Measurements from ENCODE around the gene SHOC2.
"Not testable (repeated sequence)": the region's sequence is repeated elsewhere in the genome, so short reads cannot be mapped to it uniquely, and the experiment has no call there.

The SHOC2 gene

DNA sequence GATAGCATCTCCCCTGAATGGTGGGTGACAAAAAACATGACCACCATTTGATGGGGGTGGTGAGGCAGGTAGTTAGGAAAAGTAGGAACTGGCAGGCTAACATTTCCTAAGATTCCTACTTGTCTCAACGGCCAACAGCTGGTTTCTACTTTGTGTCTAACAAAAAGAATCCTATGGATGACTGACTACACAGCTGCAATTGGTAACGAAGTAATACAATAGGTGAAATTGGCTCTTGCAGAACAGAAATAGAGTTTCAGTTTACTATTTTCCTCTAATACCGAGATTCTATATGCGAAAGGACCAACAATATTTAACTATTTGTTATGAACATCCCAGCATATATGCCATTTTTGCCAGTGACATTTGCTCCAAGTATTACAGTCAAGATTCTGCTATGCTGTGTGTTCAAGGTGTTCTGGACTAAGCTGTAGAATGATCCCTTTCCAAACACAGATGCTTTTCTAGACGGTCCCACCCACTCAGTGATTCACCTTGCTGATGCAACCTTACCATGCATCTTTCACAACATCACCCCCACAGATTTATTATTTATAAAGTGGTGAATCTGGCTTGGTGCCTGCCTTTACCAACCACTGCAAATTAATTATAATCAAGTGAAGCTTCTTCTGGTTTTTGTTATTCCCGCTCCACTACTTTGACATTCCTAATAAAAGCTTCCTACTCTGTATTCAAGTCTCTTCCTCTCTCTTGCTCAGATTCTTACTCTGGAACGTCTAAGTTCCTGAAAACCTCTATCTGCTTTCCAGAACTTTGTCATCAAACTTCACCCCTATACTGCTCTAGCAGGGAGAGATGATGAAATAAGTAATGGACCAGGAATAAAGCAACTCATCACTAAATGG, 17.2 kb upstream of the SHOC2 start:
- DNase-seq, result peak in 1 of 5 donors; percentile 54

DNA sequence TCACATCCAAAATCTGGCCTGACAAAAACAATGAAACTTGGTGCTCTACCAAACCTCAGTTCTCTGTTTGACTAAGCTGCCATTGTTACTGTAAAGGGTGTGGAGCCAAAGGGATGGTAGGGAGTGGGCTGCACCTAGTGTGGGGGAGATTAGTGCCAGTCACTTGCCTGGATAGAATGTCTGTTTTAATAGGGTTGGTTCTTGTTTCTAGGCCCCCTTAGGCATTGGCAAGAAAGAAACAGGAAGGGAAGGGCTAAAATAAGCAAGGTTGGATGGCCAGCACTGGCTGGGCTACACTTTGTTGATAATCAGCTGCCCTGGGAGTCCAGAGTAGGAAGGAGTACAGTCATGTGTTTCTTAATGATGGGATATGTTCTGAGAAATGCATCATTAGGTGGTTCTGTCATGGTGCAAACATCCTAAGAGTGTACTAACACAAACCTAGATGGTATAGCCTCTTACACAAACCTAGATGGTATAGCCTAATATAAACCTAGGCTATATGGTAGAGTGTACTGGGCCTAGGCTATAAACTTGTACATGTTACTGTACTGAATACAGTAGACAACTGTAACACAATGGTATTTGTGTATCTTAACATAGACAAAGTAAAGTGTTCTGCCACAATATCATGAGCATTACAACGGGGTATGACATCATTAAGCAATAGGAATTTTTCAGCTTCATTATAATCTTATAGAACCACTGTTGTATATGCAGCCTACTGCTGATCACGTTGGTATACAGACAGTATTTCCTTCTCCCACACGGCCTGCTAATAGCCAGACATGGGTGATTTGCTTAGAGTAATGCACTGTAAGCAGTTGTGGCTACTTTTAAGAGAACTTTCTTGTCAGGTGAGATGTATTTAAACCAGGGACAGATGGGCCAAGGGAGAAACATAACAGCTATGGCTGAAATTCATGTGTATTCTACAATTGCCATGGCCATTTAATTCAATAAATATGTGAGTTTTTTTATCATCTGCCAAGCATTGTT, 15.8 kb upstream of the SHOC2 start:
- peak in 1 of 5 donors; percentile 60 for DNase-seq

DNA sequence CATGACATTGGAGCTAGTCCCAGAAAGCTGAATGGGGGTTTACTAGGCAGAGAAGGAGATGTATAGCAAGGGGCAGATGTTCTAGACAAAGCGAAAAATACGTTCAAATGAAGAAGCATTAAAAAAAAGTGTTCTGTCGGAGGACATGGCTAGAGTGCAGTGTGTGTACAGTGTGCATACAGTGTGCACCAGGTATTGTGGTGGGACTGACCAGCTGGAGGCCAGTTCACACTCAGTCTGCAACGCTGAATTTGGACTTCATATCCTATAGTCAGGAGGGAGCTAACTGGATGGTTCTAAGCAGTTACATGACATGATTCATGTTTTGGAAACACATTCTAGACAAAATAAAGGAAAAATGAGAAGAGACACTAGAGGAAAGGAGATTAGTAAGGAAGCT, 9.3 kb upstream of the SHOC2 start:
- no peak for DNase-seq

DNA sequence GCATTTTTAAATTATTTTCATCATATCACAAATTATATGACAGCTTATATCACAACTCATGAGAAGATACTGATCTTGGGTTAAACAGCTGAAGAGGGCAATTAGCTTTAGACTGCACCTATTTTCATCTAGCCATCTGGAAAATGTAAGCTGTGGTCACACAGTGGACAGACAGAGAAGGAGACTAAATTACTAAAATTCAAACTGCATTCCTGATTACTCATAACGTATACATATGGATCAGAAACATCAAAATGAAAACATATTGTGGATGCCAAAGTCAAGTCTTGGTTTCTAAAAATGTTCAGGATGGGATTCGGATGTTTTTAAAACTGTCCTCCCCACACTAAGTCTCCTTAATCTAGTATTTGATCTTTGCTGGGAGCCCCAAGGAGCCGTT, 7.0 kb upstream of the SHOC2 start:
- no peak for DNase-seq

DNA sequence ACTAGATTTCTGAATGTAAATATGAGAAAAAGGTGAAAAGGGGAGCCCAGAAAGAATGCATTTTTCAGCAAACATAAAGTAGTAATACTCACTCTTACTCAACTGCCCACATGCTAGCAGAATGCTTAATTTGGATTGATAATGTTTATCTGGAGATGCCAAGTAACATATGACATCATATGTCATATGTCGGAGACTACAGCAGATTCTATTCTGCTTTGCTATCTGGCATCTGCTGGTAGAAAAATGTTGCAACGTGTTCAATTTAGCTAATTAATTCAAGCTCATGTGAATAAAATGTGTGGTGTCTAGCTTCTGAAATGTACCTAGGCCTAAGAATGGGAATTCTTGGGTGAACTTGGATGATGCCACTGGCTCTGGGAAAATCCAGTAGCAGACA, 5.0 kb upstream of the SHOC2 start:
- no peak for DNase-seq

DNA sequence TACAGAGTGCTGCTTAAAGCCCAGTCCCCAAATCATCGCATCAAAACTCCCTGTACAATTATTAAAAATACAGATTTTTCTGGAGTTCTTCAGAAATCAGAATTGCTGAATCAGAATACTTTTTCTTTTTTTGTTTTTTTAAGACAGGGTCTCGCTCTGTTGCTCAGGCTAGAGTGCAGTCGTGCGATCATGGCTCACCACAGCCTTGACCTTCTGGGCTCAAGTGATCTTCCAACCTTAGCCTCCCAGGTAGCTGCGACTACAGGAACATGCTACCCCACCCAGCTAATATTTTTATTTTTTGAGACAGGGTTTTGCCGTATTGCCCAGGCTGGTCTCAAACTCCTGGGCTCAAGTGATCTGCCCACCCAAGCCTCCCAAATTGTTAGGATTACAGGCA, 4.4 kb upstream of the SHOC2 start:
- DNase-seq, result no peak

DNA sequence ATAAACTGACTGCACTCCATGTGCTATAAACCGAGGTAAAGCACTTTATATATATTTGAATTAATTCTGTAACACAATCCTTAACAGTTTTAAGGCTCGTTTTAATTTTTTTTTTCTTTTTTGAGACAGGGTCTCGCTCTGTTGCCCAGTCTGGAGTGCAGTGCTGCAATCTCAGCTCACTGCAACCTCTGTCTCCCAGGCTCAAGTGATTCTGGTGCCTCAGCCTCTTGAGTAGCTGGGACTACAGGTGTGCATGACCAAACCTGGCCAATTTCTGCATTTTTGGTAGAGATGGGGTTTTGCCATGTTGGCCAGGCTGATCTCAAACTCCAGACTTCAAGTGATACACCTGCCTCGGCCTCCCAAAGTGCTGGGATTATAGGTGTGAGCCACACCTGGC, 3.8 kb upstream of the SHOC2 start:
- DNase-seq, result not testable (repeated sequence)

DNA sequence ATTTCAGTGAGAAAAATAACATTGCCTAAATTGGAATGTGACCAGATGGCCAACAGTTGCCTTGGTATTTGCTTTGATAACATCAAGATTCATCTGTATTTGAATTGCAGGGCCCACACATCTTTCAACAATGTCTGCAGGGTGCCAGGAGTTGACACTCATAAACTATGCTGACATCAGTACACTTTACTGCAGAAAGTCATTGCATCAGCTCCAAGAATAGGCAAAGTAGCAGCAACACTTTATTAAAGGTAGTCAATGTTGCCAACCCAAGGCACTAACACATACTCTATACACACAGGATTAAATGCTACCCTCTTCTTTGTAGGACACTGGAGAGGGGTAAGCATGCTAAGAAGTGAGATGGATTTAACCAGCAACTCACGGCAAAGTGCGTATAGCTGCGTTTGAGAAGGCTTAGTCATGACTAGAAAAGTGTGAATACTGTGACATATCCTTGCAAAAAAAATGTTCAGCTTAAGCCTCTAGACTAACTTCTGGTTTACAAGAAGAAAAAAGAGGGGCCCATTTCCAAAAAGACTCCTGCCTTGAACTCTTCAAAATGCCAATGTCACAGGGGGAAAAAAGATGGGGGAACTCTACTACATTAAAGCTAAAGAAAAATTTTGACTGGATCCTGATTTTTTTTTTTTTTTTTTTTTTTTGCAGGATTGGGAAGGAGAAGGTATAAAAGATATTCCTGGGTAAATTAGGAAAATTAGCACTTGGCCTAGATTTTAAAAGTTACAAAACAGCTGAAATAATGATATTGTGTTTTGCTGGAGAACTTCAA, 2.7 kb upstream of the SHOC2 start:
- peak in 1 of 5 donors; percentile 5 for DNase-seq

DNA sequence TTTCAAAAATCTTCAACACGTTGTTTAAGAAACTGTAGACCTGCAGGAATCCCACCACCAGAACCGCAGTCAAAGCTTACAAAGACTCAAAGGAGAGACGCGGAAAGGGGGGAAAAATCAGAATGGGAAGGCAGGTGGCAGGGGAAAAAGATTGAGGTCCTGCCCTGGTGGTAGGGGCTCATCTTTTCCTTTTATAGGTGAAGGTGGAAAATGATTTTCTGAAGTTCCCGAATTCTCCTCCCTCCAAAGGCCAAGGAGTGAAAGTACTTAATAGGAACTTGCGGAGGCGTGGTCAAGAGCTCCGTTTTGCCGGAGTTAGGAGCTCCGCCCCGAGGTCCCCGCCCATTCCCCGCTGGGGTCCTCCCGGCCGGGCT, 1.1 kb upstream of the SHOC2 start:
- DNase-seq, result peak; percentile 76 to 91 (median 82)

DNA sequence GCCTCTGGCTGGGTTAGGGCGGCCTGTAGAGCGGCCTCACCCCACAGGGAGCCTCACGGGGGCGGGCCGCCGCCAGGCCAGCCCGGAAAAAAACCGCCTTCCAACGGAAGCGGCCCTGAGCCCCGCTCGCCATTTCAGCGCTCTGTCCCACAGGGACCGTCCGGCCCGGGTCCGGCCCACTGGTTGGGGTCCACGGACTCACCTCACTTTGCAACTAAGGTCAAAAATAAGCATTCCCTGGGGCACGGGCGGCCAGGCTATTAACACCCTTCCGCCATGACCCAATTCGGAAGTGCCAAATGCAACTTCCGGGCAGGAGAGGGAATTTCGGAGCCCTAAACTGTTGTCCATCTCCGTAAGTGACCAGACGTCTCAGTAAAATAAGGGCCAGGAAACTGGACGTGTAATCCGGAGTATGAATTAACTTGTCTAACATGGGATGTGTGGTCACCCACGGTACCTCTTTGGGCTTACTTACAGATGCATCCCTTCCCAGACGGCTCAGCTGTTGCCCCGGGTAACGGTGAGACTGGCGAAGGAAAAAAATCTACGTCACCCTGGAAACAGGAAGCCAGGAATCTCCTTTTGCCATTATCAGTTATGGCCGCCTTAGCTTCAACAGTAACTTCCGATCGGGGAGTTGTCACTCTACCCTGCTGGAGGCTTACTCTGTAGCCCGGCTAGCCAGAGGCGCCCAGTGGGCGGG, 608 bp upstream of the SHOC2 start, which contains the start of gene BBIP1:
BBIP1 (minus strand) TSS at position 538 of the 706 bp plus-strand sequence. CDS start 1,023 bp downstream, outside the sequence.
- no peak for DNase-seq

DNA sequence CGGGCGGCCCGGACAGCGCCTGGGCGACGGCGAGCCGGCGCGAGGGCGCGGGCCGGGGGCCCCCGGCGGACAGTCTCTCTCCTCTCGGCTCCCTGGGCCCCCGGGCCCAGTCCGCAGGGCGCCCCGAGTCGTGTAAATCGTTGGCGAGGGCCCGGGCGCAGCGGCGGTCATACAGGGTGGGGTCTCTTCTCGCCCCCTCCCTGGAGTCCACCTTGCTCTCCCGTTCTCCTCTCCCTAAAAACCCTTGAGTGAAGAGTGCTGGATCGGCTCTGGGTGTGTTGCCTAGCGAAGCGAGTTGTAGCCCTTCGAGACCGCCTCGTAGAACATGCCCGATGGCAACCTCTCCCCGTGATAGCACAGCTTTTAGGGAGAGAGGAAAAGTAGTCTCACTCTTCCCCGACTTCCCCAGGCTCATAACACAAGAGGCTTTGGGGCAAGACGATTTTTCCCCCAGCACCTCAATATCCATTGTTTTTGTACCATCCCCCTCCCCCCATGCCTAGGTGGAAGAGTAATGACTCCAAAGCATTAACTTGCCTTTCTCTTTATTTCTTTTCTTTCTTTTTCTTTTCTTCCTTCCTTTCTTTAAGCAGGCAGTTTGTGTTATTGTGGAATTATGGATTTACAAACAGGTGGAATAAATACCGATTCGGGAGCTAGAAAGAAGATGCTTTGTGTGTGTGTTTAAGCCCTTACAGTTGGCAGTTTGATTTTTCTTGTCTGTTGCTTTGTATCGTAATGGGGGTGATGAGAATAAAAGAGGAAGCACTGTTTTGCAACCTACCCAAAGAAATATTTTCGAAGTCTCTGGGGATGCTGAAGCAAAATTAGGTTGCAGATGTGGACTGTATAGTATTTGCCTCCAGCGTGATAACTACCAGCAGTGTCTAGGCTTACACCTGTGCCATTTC, 822 bp downstream of the SHOC2 start:
- DNase-seq, result peak in 2 of 5 donors; percentile 13 to 28

DNA sequence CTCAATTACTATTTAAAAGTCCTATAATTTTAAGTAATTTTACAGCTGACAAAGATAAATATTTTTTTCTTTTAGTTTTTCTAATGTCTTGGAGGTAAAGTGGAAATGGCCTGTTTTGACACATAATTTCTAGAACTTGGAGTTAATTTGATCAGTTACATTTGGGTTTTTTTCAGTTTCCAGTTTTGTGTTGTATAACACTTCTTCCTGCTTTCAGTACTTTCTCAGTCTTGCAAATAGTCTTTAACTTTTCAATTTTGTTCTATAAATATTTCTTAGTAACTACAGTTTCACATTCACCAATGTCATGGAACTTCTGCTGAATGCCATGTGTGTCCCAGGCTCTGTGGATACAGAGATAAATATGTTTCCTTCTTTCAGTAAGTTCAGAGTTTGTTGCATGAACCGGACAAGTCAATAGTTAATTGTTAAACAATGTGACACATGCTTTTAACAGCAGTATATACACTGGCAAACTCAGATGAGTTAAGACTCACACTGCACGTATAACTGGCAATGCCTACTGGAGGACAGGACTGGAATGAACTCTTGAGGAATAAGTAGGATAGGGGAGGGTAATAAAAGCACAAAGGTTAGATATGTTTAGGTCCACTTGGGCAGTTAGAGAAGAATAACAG, 4.6 kb downstream of the SHOC2 start:
- peak in 1 of 5 donors; percentile 1 for DNase-seq

DNA sequence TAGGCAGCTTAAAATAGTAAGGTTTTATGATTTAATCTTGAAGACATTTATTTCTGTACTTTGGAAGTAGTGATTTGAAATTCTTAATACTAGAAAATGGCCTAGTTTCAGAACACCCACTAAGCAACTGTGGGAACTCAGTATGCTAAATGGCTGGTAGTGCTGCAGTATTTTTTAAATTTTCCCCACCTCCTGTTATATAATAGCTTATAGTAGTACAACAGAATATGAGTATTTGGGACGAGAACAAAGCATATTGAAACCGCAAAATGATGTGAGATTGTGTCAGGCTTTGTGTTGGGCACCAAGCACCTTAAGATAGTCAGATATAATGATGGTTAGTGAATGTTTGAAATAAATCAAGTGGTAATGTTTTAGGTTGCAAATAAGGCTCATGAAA, 8.1 kb downstream of the SHOC2 start:
- no peak for DNase-seq

DNA sequence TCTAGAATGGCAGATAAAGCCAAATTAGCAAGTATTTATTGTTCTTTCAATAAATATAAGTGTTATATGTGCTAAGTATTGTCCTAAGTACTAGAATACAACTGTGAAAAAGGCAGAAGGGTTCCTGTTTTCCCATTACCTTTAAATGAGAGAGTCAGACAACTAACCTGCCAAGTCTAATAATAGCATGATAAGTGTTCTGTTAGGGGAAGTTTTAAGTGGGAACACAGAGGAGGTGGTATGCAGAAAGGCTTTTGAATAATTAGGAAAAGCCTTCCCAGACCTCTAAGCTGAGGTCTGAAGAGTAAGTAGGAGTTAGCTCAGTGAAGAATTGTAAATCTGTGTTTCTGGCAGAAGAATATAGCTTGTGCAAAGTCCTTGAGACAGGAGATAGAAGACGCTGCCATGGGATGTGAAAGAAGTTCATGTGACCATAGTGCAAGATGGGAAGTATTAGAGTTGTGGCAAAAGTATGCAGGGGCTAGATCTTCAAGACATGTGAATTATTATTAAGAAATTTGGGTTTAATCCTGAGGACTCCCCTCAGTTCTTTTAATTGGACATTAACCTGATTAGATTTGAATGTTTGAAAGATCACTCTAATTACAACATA, 12.5 kb downstream of the SHOC2 start:
- DNase-seq, result no peak

DNA sequence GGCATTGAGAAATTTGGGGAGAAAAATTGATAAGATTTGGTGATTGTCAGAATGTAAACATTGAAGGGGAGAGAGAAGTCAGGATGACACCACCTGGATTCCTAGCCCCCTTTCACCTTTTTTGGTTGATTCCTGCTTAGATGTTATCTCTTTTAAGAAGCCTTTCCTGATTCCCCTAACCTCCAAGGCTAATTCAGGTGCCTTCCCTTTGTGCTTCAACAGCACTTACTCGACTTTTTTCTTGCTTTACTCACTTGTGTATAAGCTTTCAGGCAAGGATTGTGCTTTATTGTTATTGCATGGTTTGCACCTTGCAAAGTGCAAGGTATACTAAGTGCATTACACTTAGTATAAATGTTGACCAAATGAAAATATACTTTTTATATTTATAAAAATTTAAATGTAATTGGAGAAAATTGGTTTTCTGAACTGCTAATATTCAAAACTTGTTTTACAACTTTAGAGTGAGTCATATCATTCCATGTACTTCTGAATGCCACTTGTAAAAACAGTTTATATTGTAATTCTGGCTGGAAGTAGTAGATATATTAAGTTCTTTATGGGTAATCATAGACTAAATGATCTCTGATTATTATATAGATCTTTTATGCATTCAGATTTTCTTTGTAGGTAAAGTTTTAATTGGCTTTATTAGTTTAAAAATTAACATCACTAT, 13.2 kb downstream of the SHOC2 start:
- no peak for DNase-seq

DNA sequence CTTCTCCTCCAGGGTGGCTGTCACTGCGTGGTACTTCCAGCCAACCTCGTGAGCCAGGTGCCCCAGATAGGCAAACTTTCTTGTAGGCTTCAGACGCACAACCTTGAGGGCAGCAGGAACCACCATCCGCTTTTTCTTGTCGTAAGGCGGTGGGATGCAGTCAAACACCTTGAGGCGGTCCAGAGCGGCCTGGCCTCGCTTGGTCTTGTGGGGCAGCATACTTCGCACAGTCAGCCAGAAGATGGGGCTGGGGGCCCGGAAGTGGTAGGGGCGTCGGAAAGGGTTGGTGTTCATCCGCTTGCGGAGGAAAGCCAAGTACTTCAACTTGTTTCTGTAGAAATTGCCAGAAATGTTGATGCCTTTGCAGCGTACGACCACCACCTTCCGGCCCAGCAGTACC, 17.4 kb downstream of the SHOC2 start:
- DNase-seq, result no peak

DNA sequence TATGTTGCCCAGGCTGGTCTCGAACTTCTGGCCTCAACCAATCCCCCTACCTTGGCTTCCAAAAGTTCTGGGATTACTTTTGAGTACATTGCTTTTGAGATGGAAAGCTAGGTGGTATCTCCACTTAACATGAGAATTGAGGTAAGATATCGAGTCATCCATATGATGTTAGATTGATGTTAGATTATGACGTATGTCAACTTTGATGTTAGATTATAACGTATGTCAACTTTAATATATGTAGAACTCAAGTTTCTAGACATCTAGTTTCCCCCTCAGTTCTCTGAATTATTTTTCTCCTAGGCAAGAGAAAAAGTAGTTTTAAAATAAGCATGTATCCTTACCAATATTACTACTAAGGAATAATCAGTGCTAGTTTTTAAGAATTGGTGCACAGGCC, 20.0 kb downstream of the SHOC2 start:
- no peak for DNase-seq

DNA sequence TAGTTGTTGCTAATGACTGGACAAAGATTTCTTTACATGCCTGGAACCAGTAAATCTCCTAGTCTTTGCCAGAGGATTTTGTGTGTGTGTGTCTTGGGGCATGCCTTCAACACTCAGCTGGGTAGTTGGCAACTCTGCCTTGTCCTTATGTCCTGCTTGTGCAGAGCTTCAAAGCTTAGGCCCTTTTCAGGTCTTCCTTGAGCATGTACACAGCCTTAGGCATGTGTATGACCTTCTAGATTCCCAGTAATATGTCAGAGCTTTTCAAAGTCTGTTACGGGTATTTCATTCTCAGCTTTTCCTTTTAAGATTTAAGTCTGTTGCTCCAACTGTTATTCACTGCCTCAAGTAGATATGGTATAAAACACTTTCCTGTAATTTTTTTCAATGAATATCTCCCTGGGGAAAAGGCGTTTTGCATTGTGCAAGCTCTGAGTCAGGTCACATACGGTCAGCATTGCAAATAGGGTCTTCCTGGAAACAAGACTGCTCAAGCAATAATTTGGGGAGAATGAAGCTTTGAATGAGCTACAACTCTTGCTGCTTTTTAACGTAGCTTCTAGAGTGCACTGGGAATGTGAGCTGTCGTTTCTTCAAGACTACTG, 25.5 kb downstream of the SHOC2 start:
- DNase-seq, result no peak

DNA sequence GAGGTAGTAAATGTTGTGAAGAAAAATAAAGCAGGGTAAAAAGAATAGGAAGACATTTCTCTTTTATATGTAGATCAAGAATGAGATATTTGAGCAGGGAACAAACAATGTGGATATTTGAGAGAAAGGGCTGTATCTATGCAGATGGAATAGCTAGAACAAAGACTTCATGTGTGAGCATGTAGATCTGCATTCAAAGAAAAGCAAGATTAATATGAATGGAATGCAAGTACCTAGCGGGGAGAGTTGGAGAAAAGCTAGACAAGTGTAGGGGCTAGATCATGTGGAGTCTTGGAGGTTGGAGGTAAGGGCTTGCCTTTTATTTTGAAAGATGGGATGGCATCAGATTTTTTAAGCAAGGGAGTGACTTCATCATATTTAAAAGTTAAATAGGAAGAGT, 27.1 kb downstream of the SHOC2 start:
- DNase-seq, result no peak

Data from T-helper 1 cell (primary cell).